ENCODE data around the gene MKRN2OS. TPM values are rescaled to one million over a fixed set of nuclear protein-coding genes. Genes with fewer than 3 reads are reported as not detected.

The MKRN2OS gene
- total and polyA plus RNA-seq, 2 donors (not counting 3 experiments of a cell fraction or from before 2014, with no cell fraction given) = not detected

DNA sequence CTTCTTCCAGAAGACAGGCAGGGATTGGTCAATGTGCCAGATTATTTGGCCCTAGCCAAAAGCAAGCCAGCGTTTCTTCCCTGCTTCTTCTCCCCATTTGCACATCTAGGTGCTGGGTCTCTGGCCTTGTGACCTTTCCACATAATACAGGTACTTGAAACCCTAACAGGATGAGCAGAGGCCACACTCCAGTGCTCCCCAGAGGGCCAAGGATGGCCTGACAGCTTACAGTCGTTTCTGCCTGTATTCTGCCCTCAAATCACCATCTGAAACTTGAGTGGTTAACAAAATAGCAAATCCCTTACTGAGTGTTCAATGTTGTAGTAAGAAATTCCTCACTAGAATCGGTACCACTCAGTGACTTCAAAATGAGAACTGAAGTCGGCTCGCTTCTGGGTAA lies 40.7 kb upstream of the MKRN2OS start:
- POLR2A ChIA-PET = no interaction called here
- H2AFZ ChIP-seq (ENCODE audit: low read depth, low read length) = no peak overlapping the region
- peaks cover 37 to 47% of the 10 kb centered on the region in 2 experiments for H3K36me3 ChIP-seq (ENCODE audit: control insufficient read depth in 2 of 2, extremely low read depth in 1 of 2, insufficient read depth in 2 of 2, low read length in 2 of 2)
- no peak for DNase-seq (ENCODE audit: low read depth, low spot score)
- H4K20me1 ChIP-seq (replicated peaks; ENCODE audit: control insufficient read depth, extremely low read depth, insufficient read depth, low read length) = no peaks in the 10 kb centered on the region
- no peaks in the 10 kb centered on the region for H3K27me3 ChIP-seq (ENCODE audit: control insufficient read depth in 2 of 2, insufficient read depth in 2 of 2, low read length in 2 of 2)
- no peak overlapping the region for H3K9ac ChIP-seq (replicated peaks; ENCODE audit: extremely low read depth, insufficient read depth, low read length)
- H3K79me2 ChIP-seq (ENCODE audit: control insufficient read depth, insufficient read depth, low read length) = no peaks in the 10 kb centered on the region
- no peaks in the 10 kb centered on the region for H3K9me3 ChIP-seq (replicated peaks; ENCODE audit: control insufficient read depth, insufficient read depth, low read length)
- H3K9me1 ChIP-seq (replicated peaks; ENCODE audit: control insufficient read depth, extremely low read depth, insufficient read depth, low read length) = no peaks in the 10 kb centered on the region
- TF ChIP-seq CTCF (IDR thresholded peaks at IDR 0.05; ENCODE audit: extremely low read depth in 1 of 2, insufficient read depth in 1 of 2, low read depth in 1 of 2, low read length in 2 of 2) (no peak), GATA2 (IDR thresholded peaks at IDR 0.05; ENCODE audit: insufficient read depth, insufficient read length, low read depth, low read length) (no peak), EZH2 (IDR thresholded peaks at IDR 0.05; ENCODE audit: borderline replicate concordance, low read depth, low read length, severe bottlenecking) (no peak)
- intact Hi-C loops (cut with micrococcal nuclease) (loop anchor here (5.0 kb wide), 1 partner anchor 76 kb away; the partner anchor contains the start of gene RAF1), dilution Hi-C loops (cut with MboI; ENCODE audit: extremely low pct_ligation_motif_present, low sequenced_read_pairs) (no loop called here)
- FAIRE-seq = no peak
- no TSS peak for BruUV-seq (replicated peaks)
- peaks cover 12% of the 10 kb centered on the region for H3K4me1 ChIP-seq (ENCODE audit: control insufficient read depth, extremely low read depth, insufficient read depth, low read length)
- H3K4me2 ChIP-seq (ENCODE audit: insufficient read depth, low read length) = no peak overlapping the region
- H3K4me3 ChIP-seq (replicated peaks in 1 of 3; ENCODE audit: insufficient read depth in 1 of 3, low read depth in 1 of 3, low read length in 3 of 3) = no peak overlapping the region
- CTCF ChIA-PET = no interaction called here
- no peak overlapping the region for H3K27ac ChIP-seq (ENCODE audit: insufficient read depth, low read depth, low read length)

DNA sequence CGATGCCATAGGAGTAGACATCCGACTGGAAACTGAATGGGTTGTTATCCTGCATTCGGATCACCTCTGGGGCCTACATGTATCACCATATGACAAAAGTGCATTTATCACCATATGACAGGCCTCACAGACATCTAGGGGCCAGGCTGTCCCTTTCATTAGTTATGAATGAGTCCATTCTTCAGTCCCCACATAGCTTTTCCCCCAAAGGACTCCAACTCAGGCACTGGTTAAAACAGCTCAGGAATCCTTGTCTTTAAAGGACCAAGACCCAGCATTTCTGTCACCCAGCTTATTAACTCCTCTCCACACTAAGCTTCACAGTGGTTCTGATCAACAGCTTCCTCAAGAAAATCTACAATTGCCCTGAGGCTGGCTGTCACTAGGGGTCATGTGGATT lies 39.9 kb upstream of the MKRN2OS start:
- Histone ChIP-seq H3K27ac (ENCODE audit: insufficient read depth, low read depth, low read length) (no peak overlapping the region), H3K4me1 (ENCODE audit: control insufficient read depth, extremely low read depth, insufficient read depth, low read length) (peaks cover 12% of the 10 kb centered on the region), H3K9me3 (replicated peaks; ENCODE audit: control insufficient read depth, insufficient read depth, low read length) (no peaks in the 10 kb centered on the region), H3K4me3 (replicated peaks in 1 of 3; ENCODE audit: insufficient read depth in 1 of 3, low read depth in 1 of 3, low read length in 3 of 3) (no peak overlapping the region), H3K36me3 (ENCODE audit: control insufficient read depth in 2 of 2, extremely low read depth in 1 of 2, insufficient read depth in 2 of 2, low read length in 2 of 2) (peaks cover 34 to 42% of the 10 kb centered on the region in 2 experiments), H4K20me1 (replicated peaks; ENCODE audit: control insufficient read depth, extremely low read depth, insufficient read depth, low read length) (no peaks in the 10 kb centered on the region), H3K4me2 (ENCODE audit: insufficient read depth, low read length) (no peak overlapping the region), H2AFZ (ENCODE audit: low read depth, low read length) (no peak overlapping the region), H3K27me3 (ENCODE audit: control insufficient read depth in 2 of 2, insufficient read depth in 2 of 2, low read length in 2 of 2) (no peaks in the 10 kb centered on the region), H3K79me2 (ENCODE audit: control insufficient read depth, insufficient read depth, low read length) (no peaks in the 10 kb centered on the region), H3K9ac (replicated peaks; ENCODE audit: extremely low read depth, insufficient read depth, low read length) (no peak overlapping the region), H3K9me1 (replicated peaks; ENCODE audit: control insufficient read depth, extremely low read depth, insufficient read depth, low read length) (no peaks in the 10 kb centered on the region)
- CTCF ChIA-PET = interaction anchor here (1.7 kb wide), 1 partner anchor 12 kb away, joined by 3 read pairs; no protein-coding TSS in a partner anchor
- POLR2A ChIA-PET = no interaction called here
- BruUV-seq (replicated peaks) = no TSS peak
- dilution Hi-C loops (cut with MboI; ENCODE audit: extremely low pct_ligation_motif_present, low sequenced_read_pairs) = no loop called here
- DNase-seq (ENCODE audit: low read depth, low spot score) (no peak), FAIRE-seq (no peak)
- TF ChIP-seq JUN (IDR thresholded peaks at IDR 0.05; ENCODE audit: borderline replicate concordance, insufficient read depth, insufficient read length, low read depth) (no peak), POLR2A (IDR thresholded peaks at IDR 0.05; ENCODE audit: low read depth, low read length) (no peak), CTCF (IDR thresholded peaks at IDR 0.05; ENCODE audit: extremely low read depth in 1 of 2, insufficient read depth in 1 of 2, low read depth in 1 of 2, low read length in 2 of 2) (no peak), FOS (IDR thresholded peaks at IDR 0.05; ENCODE audit: borderline replicate concordance, insufficient read depth, low read length) (no peak), GATA2 (IDR thresholded peaks at IDR 0.05; ENCODE audit: insufficient read depth, insufficient read length, low read depth, low read length) (no peak), MAX (IDR thresholded peaks at IDR 0.05; ENCODE audit: insufficient read depth, insufficient read length) (no peak), MYC (IDR thresholded peaks at IDR 0.05; ENCODE audit: low read depth, low read length) (no peak)
- intact Hi-C loops (cut with micrococcal nuclease) = loop anchor here (5.0 kb wide), 1 partner anchor 77 kb away; the partner anchor contains the start of gene RAF1

All from endothelial cell of umbilical vein (primary cell).